IPS-NIHi11 (cell line): Measurements from ENCODE around the gene FAAP100.

ENCODE experiments used
- DNase-seq: peaks from one replicate; pipeline ENCODE4 v3.0.0; 2012; ENCODE audit warnings: mixed read lengths, low spot score

FAAP100 gene

GRCh38 chr17:81524865-81525159 lies 27.3 kb downstream of the FAAP100 start:
- no peak for DNase-seq

- no peak for DNase-seq
These were observed 27.9 kb downstream of the FAAP100 start for GRCh38 chr17:81524039-81524864.

GRCh38 chr17:81523402-81524038 lies 28.6 kb downstream of the FAAP100 start:
- DNase-seq = no peak

- DNase-seq = peak; percentile 78
These were observed 29.4 kb downstream of the FAAP100 start for GRCh38 chr17:81522491-81523401.

GRCh38 chr17:81520021-81520901 lies 31.9 kb downstream of the FAAP100 start:
- peak; percentile 11 for DNase-seq

GRCh38 chr17:81519284-81520020 lies 32.7 kb downstream of the FAAP100 start:
- peak; percentile 78 for DNase-seq

- DNase-seq = peak; percentile 39
These were observed 33.3 kb downstream of the FAAP100 start for GRCh38 chr17:81518785-81519283.

- peak; percentile 32 for DNase-seq
These were observed 33.9 kb downstream of the FAAP100 start for GRCh38 chr17:81518113-81518784.

- DNase-seq = peak; percentile 8
These were observed 34.6 kb downstream of the FAAP100 start for GRCh38 chr17:81517339-81518112.

GRCh38 chr17:81517009-81517338 lies 35.2 kb downstream of the FAAP100 start:
- no peak for DNase-seq

- no peak for DNase-seq
These were observed 35.7 kb downstream of the FAAP100 start for GRCh38 chr17:81516439-81516838.

GRCh38 chr17:81515530-81516041 lies 36.6 kb downstream of the FAAP100 start:
- DNase-seq = no peak

GRCh38 chr17:81514739-81515529 lies 37.2 kb downstream of the FAAP100 start:
- peak; percentile 81 for DNase-seq

- DNase-seq = no peak
These were observed 37.7 kb downstream of the FAAP100 start for GRCh38 chr17:81514489-81514738.

- DNase-seq = peak; percentile 23
These were observed 38.2 kb downstream of the FAAP100 start for GRCh38 chr17:81513753-81514488.

- DNase-seq = peak; percentile 41
These were observed 38.8 kb downstream of the FAAP100 start for GRCh38 chr17:81513372-81513752.

- DNase-seq = peak; percentile 90
These were observed 39.4 kb downstream of the FAAP100 start, which contains the start of gene ACTG1 for GRCh38 chr17:81512562-81513371. Gene ACTG1, minus strand, starts transcription at chr17:81512799. Its CDS starts 445 bp downstream, at chr17:81512354.
